ENCODE measurements around the gene DGUOK. TPM values are rescaled to one million over a fixed set of nuclear protein-coding genes. Genes with fewer than 3 reads are reported as not detected.

DGUOK gene
- total RNA-seq, 6 donors from 2014 or later: 25.1 to 38.5 (median 34.9) TPM

GRCh38 chr2:73888388-73888787 is 38.3 kb upstream of the DGUOK start:
- Histone ChIP-seq H3K27me3 (no peaks in the 10 kb centered on the region), H3K4me1 (no peaks in the 10 kb centered on the region), H3K9me3 (no peaks in the 10 kb centered on the region), H3K4me3 (no peak overlapping the region), H3K36me3 (no peaks in the 10 kb centered on the region), H3K27ac (no peak overlapping the region)
- WGBS, 2 donors: 54 to 63% methylated on average over 2 of the region's 2 CpGs
- no peak for DNase-seq
- no peak for ATAC-seq (ENCODE audit: low FRiP score in 2 of 2)
- TF ChIP-seq CTCF (IDR thresholded peaks at IDR 0.05) (no peak), POLR2AphosphoS5 (IDR thresholded peaks at IDR 0.05) (no peak), EP300 (IDR thresholded peaks at IDR 0.05) (no peak), POLR2A (IDR thresholded peaks at IDR 0.05) (no peak)

GRCh38 chr2:73889206-73889605 is 37.5 kb upstream of the DGUOK start:
- ATAC-seq (ENCODE audit: low FRiP score in 2 of 2) (no peak), DNase-seq (no peak)
- H3K9me3 ChIP-seq: no peaks in the 10 kb centered on the region
- 67 to 75% methylated on average over 5 of the region's 5 CpGs for WGBS, 2 donors
- H3K4me3 ChIP-seq: no peak overlapping the region
- TF ChIP-seq EP300 (IDR thresholded peaks at IDR 0.05): no peak
- no peak for TF ChIP-seq CTCF (IDR thresholded peaks at IDR 0.05)
- no peak for TF ChIP-seq POLR2A (IDR thresholded peaks at IDR 0.05)
- TF ChIP-seq POLR2AphosphoS5 (IDR thresholded peaks at IDR 0.05): no peak
- H3K27ac ChIP-seq: no peak overlapping the region
- H3K4me1 ChIP-seq: no peaks in the 10 kb centered on the region
- H3K36me3 ChIP-seq: no peaks in the 10 kb centered on the region
- H3K27me3 ChIP-seq: no peaks in the 10 kb centered on the region

GRCh38 chr2:73890301-73891092 is 36.2 kb upstream of the DGUOK start:
- Histone ChIP-seq H3K4me1 (no peaks in the 10 kb centered on the region), H3K4me3 (no peak overlapping the region), H3K27me3 (no peaks in the 10 kb centered on the region), H3K36me3 (no peaks in the 10 kb centered on the region), H3K9me3 (no peaks in the 10 kb centered on the region), H3K27ac (no peak overlapping the region)
- DNase-seq (no peak), ATAC-seq (ENCODE audit: low FRiP score in 2 of 2) (peak in 1 of 2 donors; percentile 31)
- TF ChIP-seq POLR2AphosphoS5 (IDR thresholded peaks at IDR 0.05) (no peak), CTCF (IDR thresholded peaks at IDR 0.05) (no peak), EP300 (IDR thresholded peaks at IDR 0.05) (no peak), POLR2A (IDR thresholded peaks at IDR 0.05) (no peak)
- WGBS, 2 donors: 71 to 82% methylated on average over 5 to 9 of the region's 9 CpGs

GRCh38 chr2:73891276-73891901 is 35.3 kb upstream of the DGUOK start:
- peak in 1 of 2 donors; percentile 8 for ATAC-seq (ENCODE audit: low FRiP score in 2 of 2)
- H3K4me1 ChIP-seq: no peaks in the 10 kb centered on the region
- DNase-seq: no peak
- H3K27ac ChIP-seq: no peak overlapping the region
- no peaks in the 10 kb centered on the region for H3K9me3 ChIP-seq
- H3K36me3 ChIP-seq: no peaks in the 10 kb centered on the region
- H3K27me3 ChIP-seq: no peaks in the 10 kb centered on the region
- no peak for TF ChIP-seq POLR2A (IDR thresholded peaks at IDR 0.05)
- 79 to 95% methylated on average over 4 to 5 of the region's 5 CpGs for WGBS, 2 donors
- H3K4me3 ChIP-seq: no peak overlapping the region

GRCh38 chr2:73892631-73893329 is 33.9 kb upstream of the DGUOK start, which contains the start of gene ACTG2:
TSS of gene ACTG2 (plus strand) at chr2:73893008. CDS start at chr2:73901312, 8,304 bp downstream.
- ATAC-seq (ENCODE audit: low FRiP score in 2 of 2): no peak
- H3K4me3 ChIP-seq: peak within 1 kb of the TSS in 2 of 4 donors; percentile 8 to 15

More at GRCh38 chr2:73892631-73893329, 33.9 kb upstream of the DGUOK start, which contains the start of gene ACTG2:
- Histone ChIP-seq H3K27ac (no peak within 1 kb of the TSS), H3K36me3 (no peaks in the 10 kb centered on the region), H3K27me3 (no peaks in the 10 kb centered on the region), H3K9me3 (no peaks in the 10 kb centered on the region), H3K4me1 (no peaks in the 10 kb centered on the region)
- 80 to 84% methylated on average over 11 to 13 of the region's 15 CpGs for WGBS, 2 donors
- peak in 1 of 2 donors; percentile 24 for DNase-seq
- TF ChIP-seq EP300 (IDR thresholded peaks at IDR 0.05): no peak
- TF ChIP-seq CTCF (IDR thresholded peaks at IDR 0.05): no peak
- no peak for TF ChIP-seq POLR2AphosphoS5 (IDR thresholded peaks at IDR 0.05)
- no peak for TF ChIP-seq POLR2A (IDR thresholded peaks at IDR 0.05)
